Fibroblast of lung (primary cell): ENCODE data around the gene ZNF576. TPM values are rescaled to one million over a fixed set of nuclear protein-coding genes. Genes with fewer than 3 reads are reported as not detected.

Source experiments
- DNase-seq, 2 donors: peaks; one replicate each; pipeline versions ENCODE4 v3.0.0 to v3.0.0-alpha.2; 2010; ENCODE audit warnings: low read depth in 2 of 2
- H2AFZ ChIP-seq: 2 replicates; pipeline ENCODE4 v1.5.1; 2012; ENCODE audit warnings: low read length, control low read depth, inconsistent platforms
- H3K27ac ChIP-seq: 2 replicates; pipeline ENCODE4 v1.5.1; 2011; ENCODE audit warnings: low read length, control low read depth; ENCODE audit not compliant: insufficient read depth
- H3K27me3 ChIP-seq: 2 replicates; pipeline ENCODE4 v1.5.1; 2011; ENCODE audit warnings: mild to moderate bottlenecking, low read length; ENCODE audit not compliant: control insufficient read depth, insufficient read depth
- H3K36me3 ChIP-seq: 2 replicates; pipeline ENCODE4 v1.5.1; 2011; ENCODE audit warnings: low read length; ENCODE audit not compliant: control insufficient read depth, insufficient read depth
- H3K4me1 ChIP-seq: 2 replicates; pipeline ENCODE4 v1.5.1; 2011; ENCODE audit warnings: low read length; ENCODE audit not compliant: control insufficient read depth, insufficient read depth; ENCODE audit errors: extremely low read depth
- H3K4me2 ChIP-seq: 2 replicates; pipeline ENCODE4 v1.5.1; 2011; ENCODE audit warnings: low read length, control low read depth; ENCODE audit not compliant: insufficient read depth; ENCODE audit errors: extremely low read depth
- H3K4me3 ChIP-seq, 4 experiments: fragments of 200-600 bp in 1 of 4; sonication (generic) in 1 of 4; replicated peaks in 1 of 4; 2 replicates each; pipeline ENCODE4 v1.5.1; 2011 to 2016; ENCODE audit warnings: low read length in 4 of 4, low read depth in 3 of 4, mild to moderate bottlenecking in 3 of 4, control low read depth in 2 of 4, inconsistent platforms in 1 of 4, mixed read lengths in 1 of 4; ENCODE audit not compliant: insufficient read depth in 1 of 4; ENCODE audit errors: control extremely low read depth in 1 of 4
- H3K79me2 ChIP-seq: 2 replicates; pipeline ENCODE4 v1.5.1; 2012; ENCODE audit warnings: mild to moderate bottlenecking, low read length, inconsistent platforms; ENCODE audit not compliant: control insufficient read depth, insufficient read depth
- H3K9ac ChIP-seq: 2 replicates; pipeline ENCODE4 v1.5.1; 2011; ENCODE audit warnings: mild to moderate bottlenecking, low read length, control low read depth; ENCODE audit not compliant: insufficient read depth
- H3K9me3 ChIP-seq: 2 replicates; pipeline ENCODE4 v1.5.1; 2012; ENCODE audit warnings: low read depth, low read length; ENCODE audit not compliant: control insufficient read depth, insufficient read depth
- H4K20me1 ChIP-seq: 2 replicates; pipeline ENCODE4 v1.5.1; 2011; ENCODE audit warnings: low read length; ENCODE audit not compliant: control insufficient read depth, insufficient read depth; ENCODE audit errors: extremely low read depth
- CTCF ChIP-seq, 2 donors: IDR thresholded peaks in 1 of 2; conservative IDR thresholded peaks in 1 of 2; 1 replicate in 1 of 2; 2 replicates in 1 of 2; pipeline ENCODE4 v1.5.1; 2011 to 2012; ENCODE audit warnings: low read length in 2 of 2, control low read depth in 1 of 2, inconsistent platforms in 1 of 2, low read depth in 1 of 2, mild to moderate bottlenecking in 1 of 2
- EZH2 ChIP-seq: IDR thresholded peaks from 2 replicates; pipeline ENCODE4 v1.5.1; 2012; ENCODE audit warnings: low read length, control low read depth, mild to moderate bottlenecking; ENCODE audit errors: missing control alignments
- polyA plus RNA-seq, 2 donors: library from polyadenylated mRNA; depleted of rRNA in 1 of 2; stranded (reverse) in 1 of 2; unstranded in 1 of 2; fragments of >200 nt; gene quantifications; 2 replicates each; pipeline ENCODE4 v1.2.1, GENCODE V29; 2011 to 2012; ENCODE audit warnings: missing spikeins in 1 of 2
- total RNA-seq: library from RNA; depleted of rRNA; stranded (reverse); fragments of >200 nt; gene quantifications from 2 replicates; pipeline ENCODE4 v1.2.1, GENCODE V29; 2014

Gene ZNF576
- total and polyA plus RNA-seq, 2 donors (not counting 1 experiment from before 2014, with no cell fraction given): 7.0 to 9.7 TPM

GRCh38 chr19:43605875-43606568, 9.6 kb downstream of the ZNF576 start:
- H3K4me2 ChIP-seq: no peak overlapping the region
- no peaks in the 10 kb centered on the region for H3K4me1 ChIP-seq
- DNase-seq: no peak
- H2AFZ ChIP-seq: no peak overlapping the region
- H3K79me2 ChIP-seq: no peaks in the 10 kb centered on the region
- no peaks in the 10 kb centered on the region for H4K20me1 ChIP-seq
- no peak overlapping the region for H3K9ac ChIP-seq
- no peak for TF ChIP-seq EZH2
- no peak for TF ChIP-seq CTCF (conservative IDR thresholded peaks at IDR 0.05 in 1 of 2, IDR thresholded peaks at IDR 0.05 in 1 of 2; ENCODE audit: low read depth in 1 of 2, low read length in 2 of 2)
- no peak overlapping the region for H3K27ac ChIP-seq
- no peak overlapping the region for H3K4me3 ChIP-seq
- H3K36me3 ChIP-seq: peaks cover 2% of the 10 kb centered on the region
- H3K9me3 ChIP-seq: no peaks in the 10 kb centered on the region
- no peaks in the 10 kb centered on the region for H3K27me3 ChIP-seq

GRCh38 chr19:43606569-43607229, 10.3 kb downstream of the ZNF576 start:
- H3K4me2 ChIP-seq: no peak overlapping the region

More at GRCh38 chr19:43606569-43607229, 10.3 kb downstream of the ZNF576 start:
- no peaks in the 10 kb centered on the region for H3K9me3 ChIP-seq
- no peaks in the 10 kb centered on the region for H4K20me1 ChIP-seq
- no peaks in the 10 kb centered on the region for H3K27me3 ChIP-seq
- no peaks in the 10 kb centered on the region for H3K79me2 ChIP-seq
- peaks cover 2% of the 10 kb centered on the region for H3K36me3 ChIP-seq
- H3K9ac ChIP-seq: no peak overlapping the region
- no peak overlapping the region for H2AFZ ChIP-seq
- no peak for DNase-seq
- no peak overlapping the region for H3K27ac ChIP-seq
- no peaks in the 10 kb centered on the region for H3K4me1 ChIP-seq
- TF ChIP-seq EZH2: no peak
- TF ChIP-seq CTCF (conservative IDR thresholded peaks at IDR 0.05 in 1 of 2, IDR thresholded peaks at IDR 0.05 in 1 of 2; ENCODE audit: low read depth in 1 of 2, low read length in 2 of 2): no peak
- H3K4me3 ChIP-seq: no peak overlapping the region
